H9 (cell line): Measurements from ENCODE around the gene ITGA11. TPM values are rescaled to one million over a fixed set of nuclear protein-coding genes. Genes with fewer than 3 reads are reported as not detected.
A peak's percentile ranks its signal among the peaks of the same experiment; 100 is the strongest.

Source experiments
- DNase-seq: peaks from one replicate; pipeline ENCODE4 v3.0.0-alpha.2; 2017
- H2AFZ ChIP-seq: one replicate; pipeline ENCODE4 v1.6.1; 2013; ENCODE audit warnings: mild to moderate bottlenecking, low read length, control low read depth, moderate library complexity
- H2AK5ac ChIP-seq: 2 replicates; pipeline ENCODE4 v1.6.1; 2013; ENCODE audit warnings: low read length, control low read depth, mixed read lengths; ENCODE audit not compliant: insufficient read length
- H2BK120ac ChIP-seq: one replicate; pipeline ENCODE4 v1.6.1; 2013; ENCODE audit warnings: low read depth, mild to moderate bottlenecking, low read length, control low read depth, inconsistent platforms; ENCODE audit not compliant: poor library complexity, severe bottlenecking
- H2BK12ac ChIP-seq: 2 replicates; pipeline ENCODE4 v1.6.1; 2013; ENCODE audit warnings: low read length, control low read depth, mixed read lengths, low read depth; ENCODE audit not compliant: insufficient read length
- H2BK15ac ChIP-seq: 2 replicates; pipeline ENCODE4 v1.6.1; 2013; ENCODE audit warnings: low read depth, low read length, control low read depth
- H2BK20ac ChIP-seq: one replicate; pipeline ENCODE4 v1.6.1; 2013; ENCODE audit warnings: low read depth, mild to moderate bottlenecking, low read length, control low read depth, inconsistent platforms; ENCODE audit not compliant: poor library complexity, severe bottlenecking
- H2BK5ac ChIP-seq: 2 replicates; pipeline ENCODE4 v1.6.1; 2013; ENCODE audit warnings: low read length, control low read depth, mixed read lengths; ENCODE audit not compliant: insufficient read length
- H3K14ac ChIP-seq: 2 replicates; pipeline ENCODE4 v1.6.1; 2013; ENCODE audit warnings: low read length, control low read depth; ENCODE audit not compliant: insufficient read depth
- H3K18ac ChIP-seq: 2 replicates; pipeline ENCODE4 v1.6.1; 2013; ENCODE audit warnings: low read depth, mild to moderate bottlenecking, mixed read lengths, low read length, control low read depth; ENCODE audit not compliant: insufficient read length
- H3K23ac ChIP-seq: 2 replicates; pipeline ENCODE4 v1.6.1; 2013; ENCODE audit warnings: low read length, control low read depth, mixed read lengths, low read depth; ENCODE audit not compliant: insufficient read length
- H3K23me2 ChIP-seq: 2 replicates; pipeline ENCODE4 v1.6.1; 2013; ENCODE audit warnings: low read depth, mild to moderate bottlenecking, mixed read lengths, low read length, control low read depth; ENCODE audit not compliant: insufficient read length, poor library complexity, severe bottlenecking
- H3K27ac ChIP-seq: 2 replicates; pipeline ENCODE4 v1.5.1; 2013; ENCODE audit warnings: low read length, control low read depth, mixed read lengths, low read depth; ENCODE audit not compliant: insufficient read length
- H3K27me3 ChIP-seq: 2 replicates; pipeline ENCODE4 v1.6.1; 2013; ENCODE audit warnings: low read length, control low read depth, inconsistent platforms; ENCODE audit not compliant: insufficient read depth
- H3K4ac ChIP-seq: 2 replicates; pipeline ENCODE4 v1.6.1; 2013; ENCODE audit warnings: low read depth, mild to moderate bottlenecking, control low read depth, inconsistent platforms, low read length, moderate library complexity
- H3K4me1 ChIP-seq: 2 replicates; pipeline ENCODE4 v1.6.1; 2013; ENCODE audit warnings: low read length, control low read depth, inconsistent platforms; ENCODE audit not compliant: insufficient read depth
- H3K4me2 ChIP-seq: 2 replicates; pipeline ENCODE4 v1.6.1; 2013; ENCODE audit warnings: low read length, control low read depth, mixed read lengths; ENCODE audit not compliant: insufficient read length, insufficient read depth
- H3K56ac ChIP-seq: 2 replicates; pipeline ENCODE4 v1.6.1; 2013; ENCODE audit warnings: low read depth, mild to moderate bottlenecking, mixed read lengths, low read length, control low read depth; ENCODE audit not compliant: insufficient read length
- H3K79me1 ChIP-seq: 2 replicates; pipeline ENCODE4 v1.6.1; 2013; ENCODE audit warnings: low read depth, mild to moderate bottlenecking, moderate library complexity, low read length, control low read depth, inconsistent platforms; ENCODE audit not compliant: insufficient read depth, poor library complexity, severe bottlenecking
- H3K79me2 ChIP-seq: 2 replicates; pipeline ENCODE4 v1.6.1; 2013; ENCODE audit warnings: low read length, control low read depth, inconsistent platforms; ENCODE audit not compliant: insufficient read depth
- H3K9ac ChIP-seq: 2 replicates; pipeline ENCODE4 v1.6.1; 2013; ENCODE audit warnings: low read length, control low read depth, mixed read lengths; ENCODE audit not compliant: insufficient read length; ENCODE audit errors: extremely low read depth
- H3K9me3 ChIP-seq: one replicate; pipeline ENCODE4 v1.6.1; 2013; ENCODE audit warnings: low read depth, low read length, inconsistent platforms; ENCODE audit not compliant: control insufficient read depth
- H3T11ph ChIP-seq: one replicate; pipeline ENCODE4 v1.6.1; 2013; ENCODE audit warnings: mild to moderate bottlenecking, low read length, control low read depth, inconsistent platforms
- H4K20me1 ChIP-seq: one replicate; pipeline ENCODE4 v1.6.1; 2013; ENCODE audit not compliant: control insufficient read depth, insufficient read length, insufficient read depth
- H4K5ac ChIP-seq: 2 replicates; pipeline ENCODE4 v1.6.1; 2013; ENCODE audit warnings: low read depth, mild to moderate bottlenecking, mixed read lengths, low read length, control low read depth; ENCODE audit not compliant: insufficient read length
- H4K8ac ChIP-seq: replicated peaks from 2 replicates; pipeline ENCODE4 v1.6.1; 2013; ENCODE audit warnings: low read length, control low read depth, mixed read lengths, low read depth; ENCODE audit not compliant: insufficient read length
- H4K91ac ChIP-seq: 2 replicates; pipeline ENCODE4 v1.6.1; 2013; ENCODE audit warnings: low read depth, mild to moderate bottlenecking, moderate library complexity, mixed read lengths, low read length, control low read depth; ENCODE audit not compliant: insufficient read length
- H3K27ac Mint-ChIP-seq, 3 experiments: 2 replicates in 2 of 3; 3 replicates in 1 of 3; pipeline ENCODE4 v1.8.0; 2020 to 2021; ENCODE audit warnings: mixed read lengths in 3 of 3, mild to moderate bottlenecking in 1 of 3, moderate library complexity in 1 of 3
- H3K27me3 Mint-ChIP-seq: 2 replicates; pipeline ENCODE4 v1.8.0; 2021; ENCODE audit warnings: low read depth, mild to moderate bottlenecking, moderate library complexity, mixed read lengths
- H3K36me3 Mint-ChIP-seq, 3 experiments: 2 replicates in 2 of 3; 3 replicates in 1 of 3; pipeline ENCODE4 v1.8.0; 2020 to 2021; ENCODE audit warnings: low read depth in 3 of 3, mixed read lengths in 3 of 3; ENCODE audit not compliant: insufficient read depth in 1 of 3
- H3K4me1 Mint-ChIP-seq, 2 experiments: 2 replicates each; pipeline ENCODE4 v1.8.0; 2020; ENCODE audit warnings: mixed read lengths in 2 of 2
- H3K4me3 Mint-ChIP-seq, 2 experiments: 2 replicates in 1 of 2; 3 replicates in 1 of 2; pipeline ENCODE4 v1.8.0; 2020 to 2021; ENCODE audit warnings: mild to moderate bottlenecking in 2 of 2, mixed read lengths in 2 of 2, moderate library complexity in 1 of 2
- H3K9me3 Mint-ChIP-seq, 2 experiments: 2 replicates in 1 of 2; 3 replicates in 1 of 2; pipeline ENCODE4 v1.8.0; 2020; ENCODE audit warnings: mild to moderate bottlenecking in 2 of 2, mixed read lengths in 2 of 2, moderate library complexity in 1 of 2
- WGBS: extraction: QIAGEN DNeasy Blood & Tissue Kit; methylation state at CpG from one replicate; pipeline ENCODE4 v1.1.7; 2013; ENCODE audit warnings: missing lambda C conversion rate, low lambda C conversion rate, mixed read lengths; ENCODE audit not compliant: insufficient read length; ENCODE audit errors: extremely low coverage; 5-methylcytosine and 5-hydroxymethylcytosine counted together
- total RNA-seq: library from RNA; stranded (reverse); gene quantifications from 2 replicates; pipeline ENCODE4 v1.2.1, GENCODE V29; 2021
- TF ChIP-seq, protein P1 (sequence below): fragments of 200-600 bp; sonication (generic); conservative IDR thresholded peaks from 3 replicates; pipeline ENCODE4 v1.8.0; 2021; ENCODE audit warnings: antibody characterized with exemption, mild to moderate bottlenecking

Gene ITGA11
- total RNA-seq, 1 experiment from 2014 or later = 0.07 TPM

GRCh38 chr15:68310804-68311463 is 121.0 kb downstream of the ITGA11 start:
- Histone ChIP-seq H3K79me2 (no peaks in the 10 kb centered on the region), H3K27ac (no peak overlapping the region), H3K4me1 (peaks cover 1% of the 10 kb centered on the region; the same call in 1 of the 2 replicates), H2BK5ac (no peak overlapping the region), H4K91ac (no peak overlapping the region), H3T11ph (no peak overlapping the region), H3K14ac (no peak overlapping the region), H3K4ac (no peak overlapping the region), H2BK15ac (no peak overlapping the region), H2BK12ac (no peak overlapping the region), H2AK5ac (no peak overlapping the region), H2BK120ac (no peak overlapping the region), H4K8ac (no peak overlapping the region), H3K9me3 (no peaks in the 10 kb centered on the region), H3K18ac (no peak overlapping the region), H3K27me3 (no peaks in the 10 kb centered on the region), H3K23ac (no peak overlapping the region), H3K56ac (no peak overlapping the region), H3K23me2 (no peaks in the 10 kb centered on the region), H4K20me1 (no peaks in the 10 kb centered on the region), H3K4me2 (no peak overlapping the region), H3K9ac (no peak overlapping the region), H2BK20ac (no peak overlapping the region), H3K79me1 (no peaks in the 10 kb centered on the region), H2AFZ (no peak overlapping the region), H4K5ac (no peak overlapping the region)
- no peaks in the 10 kb centered on the region for H3K9me3 Mint-ChIP-seq
- TF ChIP-seq, protein P1, sequence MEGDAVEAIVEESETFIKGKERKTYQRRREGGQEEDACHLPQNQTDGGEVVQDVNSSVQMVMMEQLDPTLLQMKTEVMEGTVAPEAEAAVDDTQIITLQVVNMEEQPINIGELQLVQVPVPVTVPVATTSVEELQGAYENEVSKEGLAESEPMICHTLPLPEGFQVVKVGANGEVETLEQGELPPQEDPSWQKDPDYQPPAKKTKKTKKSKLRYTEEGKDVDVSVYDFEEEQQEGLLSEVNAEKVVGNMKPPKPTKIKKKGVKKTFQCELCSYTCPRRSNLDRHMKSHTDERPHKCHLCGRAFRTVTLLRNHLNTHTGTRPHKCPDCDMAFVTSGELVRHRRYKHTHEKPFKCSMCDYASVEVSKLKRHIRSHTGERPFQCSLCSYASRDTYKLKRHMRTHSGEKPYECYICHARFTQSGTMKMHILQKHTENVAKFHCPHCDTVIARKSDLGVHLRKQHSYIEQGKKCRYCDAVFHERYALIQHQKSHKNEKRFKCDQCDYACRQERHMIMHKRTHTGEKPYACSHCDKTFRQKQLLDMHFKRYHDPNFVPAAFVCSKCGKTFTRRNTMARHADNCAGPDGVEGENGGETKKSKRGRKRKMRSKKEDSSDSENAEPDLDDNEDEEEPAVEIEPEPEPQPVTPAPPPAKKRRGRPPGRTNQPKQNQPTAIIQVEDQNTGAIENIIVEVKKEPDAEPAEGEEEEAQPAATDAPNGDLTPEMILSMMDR = no peak
- DNase-seq = peak; percentile 31
- no CpG with 5 or more reads among the region's 22 CpGs for WGBS
- no peak overlapping the region for H3K4me3 Mint-ChIP-seq
- H3K4me1 Mint-ChIP-seq = peaks cover 38 to 63% of the 10 kb centered on the region in 2 experiments
- H3K27ac Mint-ChIP-seq = peak overlapping the region in 2 of 3 experiments; percentile 34 to 56; a peak in 2 of 7 replicates
- H3K27me3 Mint-ChIP-seq = peaks cover 2% of the 10 kb centered on the region; the same call in 1 of the 2 replicates
- no peaks in the 10 kb centered on the region for H3K36me3 Mint-ChIP-seq
